Adrenal gland (tissue), 5 donors: ENCODE results near the gene AP1S1.

Experiments used
- CTCF ChIP-seq, 6 experiments: fragments of 450-650 bp in 4 of 6; fragments of 200-600 bp in 2 of 6; sonication (generic) in 1 of 6; IDR thresholded peaks; 1 replicate in 5 of 6; 2 replicates in 1 of 6; pipeline versions ENCODE4 v1.5.1 to v1.8.0; 2016 to 2021; ENCODE audit warnings: antibody characterized with exemption in 6 of 6, mild to moderate bottlenecking in 2 of 6, moderate library complexity in 1 of 6
- POLR2A ChIP-seq, 2 donors: fragments of 450-650 bp; IDR thresholded peaks; one replicate each; pipeline ENCODE4 v1.6.1; 2017; ENCODE audit warnings: antibody characterized with exemption in 2 of 2, mild to moderate bottlenecking in 2 of 2, moderate library complexity in 1 of 2
- donor health status: DM: no; HTN: no; CAD: no.

GRCh38 chr7:101162551-101163278, 8.4 kb downstream of the AP1S1 start:
- TF ChIP-seq CTCF (IDR thresholded peaks at IDR 0.05) (no peak), POLR2A (IDR thresholded peaks at IDR 0.05) (no peak)
